NCI-H446 treated with DMSO at 0.1 percent for 48 hours (cell line): Measurements from ENCODE around the gene GPHN.

ENCODE experiments used
- DNase-seq: peaks from one replicate; lab custom pipeline; 2025; lab: John Stamatoyannopoulos, UW

The GPHN gene

GRCh38 chr14:66955159-66955558 is 447.2 kb downstream of the GPHN start:
- no peak for DNase-seq

GRCh38 chr14:66959437-66960050 is 451.6 kb downstream of the GPHN start:
- no peak for DNase-seq

GRCh38 chr14:66965831-66966230 is 457.9 kb downstream of the GPHN start:
- no peak for DNase-seq

GRCh38 chr14:66972469-66972868 is 464.5 kb downstream of the GPHN start:
- no peak for DNase-seq

GRCh38 chr14:66974397-66975025 is 466.6 kb downstream of the GPHN start:
- no peak for DNase-seq

- no peak for DNase-seq
These were observed 467.3 kb downstream of the GPHN start for GRCh38 chr14:66975251-66975650.

- no peak for DNase-seq
These were observed 471.4 kb downstream of the GPHN start for GRCh38 chr14:66979101-66979974.

- no peak for DNase-seq
These were observed 474.3 kb downstream of the GPHN start for GRCh38 chr14:66982247-66982646.

GRCh38 chr14:66992776-66993175 is 484.8 kb downstream of the GPHN start:
- DNase-seq: no peak

GRCh38 chr14:66993512-66993911 is 485.6 kb downstream of the GPHN start:
- no peak for DNase-seq

GRCh38 chr14:66998013-66998412 is 490.1 kb downstream of the GPHN start:
- no peak for DNase-seq

GRCh38 chr14:66999978-67000377 is 492.0 kb downstream of the GPHN start:
- DNase-seq: no peak

GRCh38 chr14:67002994-67003753 is 495.2 kb downstream of the GPHN start:
- no peak for DNase-seq

GRCh38 chr14:67004521-67004920 is 496.6 kb downstream of the GPHN start:
- no peak for DNase-seq

GRCh38 chr14:67010602-67011001 is 502.7 kb downstream of the GPHN start:
- DNase-seq: no peak

GRCh38 chr14:67016856-67017255 is 508.9 kb downstream of the GPHN start:
- DNase-seq: no peak

- no peak for DNase-seq
These were observed 510.8 kb downstream of the GPHN start for GRCh38 chr14:67018720-67019119.

GRCh38 chr14:67019796-67020195 is 511.8 kb downstream of the GPHN start:
- DNase-seq: no peak

GRCh38 chr14:67031920-67032774 is 524.2 kb downstream of the GPHN start:
- DNase-seq: no peak

GRCh38 chr14:67045440-67045839 is 537.5 kb downstream of the GPHN start:
- DNase-seq: no peak

- peak; percentile 72 for DNase-seq
These were observed 542.9 kb downstream of the GPHN start for GRCh38 chr14:67050896-67051295.
